Breast epithelium (tissue), 3 donors: Measurements from ENCODE around the gene PXDN.

Source experiments
- POLR2A ChIP-seq: fragments of 450-650 bp; IDR thresholded peaks from one replicate; pipeline ENCODE4 v1.6.1; 2016; ENCODE audit warnings: antibody characterized with exemption, mild to moderate bottlenecking, moderate library complexity
- TF ChIP-seq, protein P1 (sequence below), 3 donors: fragments of 450-650 bp; IDR thresholded peaks; one replicate each; pipeline ENCODE4 v1.5.1; 2016 to 2017; ENCODE audit warnings: antibody characterized with exemption in 3 of 3, mild to moderate bottlenecking in 3 of 3, moderate library complexity in 3 of 3

- TF ChIP-seq, protein P1, sequence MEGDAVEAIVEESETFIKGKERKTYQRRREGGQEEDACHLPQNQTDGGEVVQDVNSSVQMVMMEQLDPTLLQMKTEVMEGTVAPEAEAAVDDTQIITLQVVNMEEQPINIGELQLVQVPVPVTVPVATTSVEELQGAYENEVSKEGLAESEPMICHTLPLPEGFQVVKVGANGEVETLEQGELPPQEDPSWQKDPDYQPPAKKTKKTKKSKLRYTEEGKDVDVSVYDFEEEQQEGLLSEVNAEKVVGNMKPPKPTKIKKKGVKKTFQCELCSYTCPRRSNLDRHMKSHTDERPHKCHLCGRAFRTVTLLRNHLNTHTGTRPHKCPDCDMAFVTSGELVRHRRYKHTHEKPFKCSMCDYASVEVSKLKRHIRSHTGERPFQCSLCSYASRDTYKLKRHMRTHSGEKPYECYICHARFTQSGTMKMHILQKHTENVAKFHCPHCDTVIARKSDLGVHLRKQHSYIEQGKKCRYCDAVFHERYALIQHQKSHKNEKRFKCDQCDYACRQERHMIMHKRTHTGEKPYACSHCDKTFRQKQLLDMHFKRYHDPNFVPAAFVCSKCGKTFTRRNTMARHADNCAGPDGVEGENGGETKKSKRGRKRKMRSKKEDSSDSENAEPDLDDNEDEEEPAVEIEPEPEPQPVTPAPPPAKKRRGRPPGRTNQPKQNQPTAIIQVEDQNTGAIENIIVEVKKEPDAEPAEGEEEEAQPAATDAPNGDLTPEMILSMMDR (IDR thresholded peaks at IDR 0.05): no peak
- no peak for TF ChIP-seq POLR2A
Measured at GRCh38 chr2:1626271-1626681, 118.0 kb downstream of the PXDN start.
